Right renal cortex interstitium (tissue), 3 donors: Measurements from ENCODE around the gene ANO9. TPM values are rescaled to one million over a fixed set of nuclear protein-coding genes. Genes with fewer than 3 reads are reported as not detected.
"Not testable (repeated sequence)": the region's sequence is repeated elsewhere in the genome, so short reads cannot be mapped to it uniquely, and the experiment has no call there.

Experiments used
- DNase-seq, 3 donors: peaks; one replicate each; pipeline ENCODE4 v3.0.0-alpha.2; 2013; ENCODE audit warnings: low read depth in 3 of 3, low spot score in 2 of 3
- polyA plus RNA-seq, 3 donors: library from polyadenylated mRNA; unstranded; fragments of 120-200 nt; gene quantifications; one replicate each; pipeline ENCODE4 v1.2.1, GENCODE V29; 2013; ENCODE audit not compliant: insufficient read length in 3 of 3

The ANO9 gene
- polyA plus RNA-seq, 3 donors = 6.4 to 10.3 (median 7.0) TPM

- no peak for DNase-seq
These were observed 31.0 kb upstream of the ANO9 start for GRCh38 chr11:472816-473215.

- no peak for DNase-seq
These were observed 30.5 kb upstream of the ANO9 start for GRCh38 chr11:472272-472671.

- no peak for DNase-seq
These were observed 29.8 kb upstream of the ANO9 start for GRCh38 chr11:471468-472145.

- no peak for DNase-seq
These were observed 28.1 kb upstream of the ANO9 start for GRCh38 chr11:469684-470560.

GRCh38 chr11:469026-469683 lies 27.3 kb upstream of the ANO9 start:
- not testable (repeated sequence) for DNase-seq

GRCh38 chr11:468493-468892 lies 26.7 kb upstream of the ANO9 start:
- no peak for DNase-seq

GRCh38 chr11:468036-468435 lies 26.2 kb upstream of the ANO9 start:
- no peak for DNase-seq

- no peak for DNase-seq
These were observed 24.2 kb upstream of the ANO9 start for GRCh38 chr11:465896-466530.

- no peak for DNase-seq
These were observed 22.5 kb upstream of the ANO9 start for GRCh38 chr11:464316-464715.

GRCh38 chr11:462107-462890 lies 20.5 kb upstream of the ANO9 start:
- no peak for DNase-seq

- no peak for DNase-seq
These were observed 19.8 kb upstream of the ANO9 start for GRCh38 chr11:461626-462025.

- no peak for DNase-seq
These were observed 18.8 kb upstream of the ANO9 start for GRCh38 chr11:460331-461199.

GRCh38 chr11:459511-460220 lies 17.9 kb upstream of the ANO9 start:
- DNase-seq = no peak

- no peak for DNase-seq
These were observed 15.4 kb upstream of the ANO9 start for GRCh38 chr11:457111-457760.

- DNase-seq = no peak
These were observed 14.7 kb upstream of the ANO9 start for GRCh38 chr11:456533-456932.

GRCh38 chr11:455566-456147 lies 13.8 kb upstream of the ANO9 start:
- DNase-seq = no peak

- no peak for DNase-seq
These were observed 13.2 kb upstream of the ANO9 start for GRCh38 chr11:454801-455565.
